Breast epithelium (tissue), 3 donors: ENCODE results near the gene CHEK1.

ENCODE experiments used
- CTCF ChIP-seq, 3 donors: fragments of 450-650 bp; IDR thresholded peaks; one replicate each; pipeline ENCODE4 v1.5.1; 2016 to 2017; ENCODE audit warnings: antibody characterized with exemption in 3 of 3, mild to moderate bottlenecking in 3 of 3, moderate library complexity in 3 of 3
- POLR2A ChIP-seq: fragments of 450-650 bp; IDR thresholded peaks from one replicate; pipeline ENCODE4 v1.6.1; 2016; ENCODE audit warnings: antibody characterized with exemption, mild to moderate bottlenecking, moderate library complexity
- POLR2AphosphoS5 ChIP-seq, 3 donors: sonication (generic); formaldehyde crosslinking; IDR thresholded peaks; one replicate each; pipeline ENCODE4 v1.6.1; 2017; ENCODE audit warnings: antibody characterized with exemption in 3 of 3

GRCh38 chr11:125626288-125626950, 1.5 kb downstream of the CHEK1 start:
- TF ChIP-seq POLR2AphosphoS5 (IDR thresholded peaks at IDR 0.05), result no peak
- TF ChIP-seq POLR2A, result no peak
- TF ChIP-seq CTCF (IDR thresholded peaks at IDR 0.05), result no peak
